Hindlimb muscle (tissue), 1 donor: ENCODE measurements around the gene RPL12. TPM values are rescaled to one million over a fixed set of nuclear protein-coding genes. Genes with fewer than 3 reads are reported as not detected.

ENCODE experiments used
- DNase-seq: peaks from one replicate; pipeline ENCODE4 v3.0.0-alpha.2; 2013
- polyA plus RNA-seq: library from polyadenylated mRNA; unstranded; fragments of 120-200 nt; gene quantifications from one replicate; pipeline ENCODE4 v1.2.1, GENCODE V29; 2013; ENCODE audit not compliant: insufficient read length

RPL12 gene
- polyA plus RNA-seq, 1 donor = 2,053 TPM

GRCh38 chr9:127403507-127404192 lies 47.6 kb downstream of the RPL12 start:
- no peak for DNase-seq

- DNase-seq = no peak
These were observed 48.7 kb downstream of the RPL12 start for GRCh38 chr9:127402401-127403090.

GRCh38 chr9:127399736-127400269 lies 51.4 kb downstream of the RPL12 start:
- no peak for DNase-seq

GRCh38 chr9:127398715-127399400 lies 52.3 kb downstream of the RPL12 start:
- DNase-seq = no peak

GRCh38 chr9:127398275-127398647 lies 52.9 kb downstream of the RPL12 start:
- DNase-seq = no peak

Other genes with a start within 250 kb of the RPL12 start
- gene GARNL3, start 186.6 kb downstream of the RPL12 start, polyA plus RNA-seq = 17.8 TPM
- 13.7 TPM for gene SLC2A8, start 54.2 kb downstream of the RPL12 start, polyA plus RNA-seq
- gene ZNF79, start 27.0 kb downstream of the RPL12 start, polyA plus RNA-seq = 4.8 TPM
- 16.9 TPM for gene LRSAM1, start 104 bp upstream of the RPL12 start, polyA plus RNA-seq
- 15.7 TPM for gene STXBP1, start 160.9 kb upstream of the RPL12 start, polyA plus RNA-seq